Upper lobe of left lung (tissue), 6 donors: ENCODE data around the gene PKD2L1. TPM values are rescaled to one million over a fixed set of nuclear protein-coding genes. Genes with fewer than 3 reads are reported as not detected.

Source experiments
- ATAC-seq, 2 donors: fragments of 200-7000 bp; cut with Tn5 transposase; one replicate each; pipeline ENCODE4 v1.9.1; 2022; ENCODE audit warnings: mild to moderate bottlenecking in 2 of 2, moderate library complexity in 2 of 2; ENCODE audit not compliant: low FRiP score in 2 of 2
- DNase-seq, 2 donors: peaks; one replicate each; pipeline ENCODE4 v3.0.0-alpha.2; 2019 to 2020
- H3K27ac ChIP-seq, 4 donors: fragments of 200-600 bp; sonication (generic); one replicate each; pipeline ENCODE4 v1.5.1; 2016 to 2019
- H3K27me3 ChIP-seq, 4 donors: fragments of 200-600 bp; sonication (generic); one replicate each; pipeline ENCODE4 v1.5.1; 2017 to 2019
- H3K36me3 ChIP-seq, 4 donors: fragments of 200-600 bp; sonication (generic); one replicate each; pipeline ENCODE4 v1.5.1; 2016 to 2019
- H3K4me1 ChIP-seq, 4 donors: fragments of 200-600 bp; sonication (generic); one replicate each; pipeline ENCODE4 v1.5.1; 2018 to 2019
- H3K4me3 ChIP-seq, 4 donors: fragments of 200-600 bp; sonication (generic); one replicate each; pipeline ENCODE4 v1.5.1; 2017 to 2019; ENCODE audit warnings: mild to moderate bottlenecking in 2 of 4, moderate library complexity in 1 of 4
- H3K9me3 ChIP-seq, 4 donors: fragments of 200-600 bp; sonication (generic); one replicate each; pipeline ENCODE4 v1.5.1; 2018 to 2019
- CTCF ChIP-seq, 6 experiments: fragments of 450-650 bp in 4 of 6; fragments of 200-600 bp in 2 of 6; sonication (generic) in 2 of 6; IDR thresholded peaks; one replicate each; pipeline ENCODE4 v1.5.1; 2016 to 2019; ENCODE audit warnings: antibody characterized with exemption in 6 of 6
- EP300 ChIP-seq, 4 donors: sonication (generic); formaldehyde crosslinking; IDR thresholded peaks; one replicate each; pipeline ENCODE4 v1.5.1; 2017; ENCODE audit warnings: antibody characterized with exemption in 4 of 4, control low read depth in 2 of 4
- POLR2A ChIP-seq, 4 donors: fragments of 450-650 bp; IDR thresholded peaks; one replicate each; pipeline ENCODE4 v1.5.1; 2016 to 2017; ENCODE audit warnings: antibody characterized with exemption in 4 of 4, mild to moderate bottlenecking in 2 of 4
- POLR2AphosphoS5 ChIP-seq, 2 donors: sonication (generic); formaldehyde crosslinking; IDR thresholded peaks; one replicate each; pipeline ENCODE4 v1.5.1; 2017; ENCODE audit warnings: antibody characterized with exemption in 2 of 2
- WGBS, 2 donors: methylation state at CpG; one replicate each; pipeline ENCODE4 v1.1.5; 2017 to 2018; 5-methylcytosine and 5-hydroxymethylcytosine counted together
- total RNA-seq, 6 donors: library from RNA; depleted of rRNA in 4 of 6; stranded (reverse); fragments of >200 nt in 4 of 6; gene quantifications; one replicate each; pipeline versions ENCODE4 v1.1.0 to v1.2.1, GENCODE V29; 2016 to 2021
- donor health status: DM: no; HTN: no; CAD: no; lungs with moderate emphysema.
- donor health status: DM: no; HTN: yes; CAD: no; lungs with severe emphysema.

PKD2L1 gene
- total RNA-seq, 6 donors from 2014 or later, result 0.61 to 8.4 (median 2.0) TPM

GRCh38 chr10:100340948-100341847, 11.2 kb upstream of the PKD2L1 start:
- H3K9me3 ChIP-seq, result no peaks in the 10 kb centered on the region
- H3K27me3 ChIP-seq, result no peaks in the 10 kb centered on the region
- H3K4me1 ChIP-seq, result peaks cover 0 to 18% (median 8%) of the 10 kb centered on the region in 4 donors
- H3K4me3 ChIP-seq, result no peak overlapping the region
- H3K36me3 ChIP-seq, result no peaks in the 10 kb centered on the region
- H3K27ac ChIP-seq, result peak overlapping the region in 2 of 4 donors; percentile 35 to 62
- TF ChIP-seq EP300 (IDR thresholded peaks at IDR 0.05) (no peak), CTCF (IDR thresholded peaks at IDR 0.05) (peak in 1 of 6 experiments; percentile 3), POLR2A (IDR thresholded peaks at IDR 0.05) (peak in 1 of 4 donors; percentile 67), POLR2AphosphoS5 (IDR thresholded peaks at IDR 0.05) (peak in 1 of 2 donors; percentile 14)
- ATAC-seq, result peak in 1 of 2 donors; percentile 59
- WGBS, 2 donors, result 73 to 79% methylated on average over 12 of the region's 12 CpGs
- DNase-seq, result peak in 1 of 2 donors; percentile 57

GRCh38 chr10:100339236-100339635, 9.2 kb upstream of the PKD2L1 start:
- H3K9me3 ChIP-seq, result no peaks in the 10 kb centered on the region
- TF ChIP-seq CTCF (IDR thresholded peaks at IDR 0.05), result no peak
- no peak for TF ChIP-seq POLR2AphosphoS5 (IDR thresholded peaks at IDR 0.05)
- no peak for TF ChIP-seq EP300 (IDR thresholded peaks at IDR 0.05)
- no peak for TF ChIP-seq POLR2A (IDR thresholded peaks at IDR 0.05)
- H3K4me1 ChIP-seq, result peaks cover 0 to 10% (median 9%) of the 10 kb centered on the region in 4 donors
- H3K27ac ChIP-seq, result peak overlapping the region in 2 of 4 donors; percentile 3 to 18
- no peak for DNase-seq
- no peaks in the 10 kb centered on the region for H3K36me3 ChIP-seq
- ATAC-seq, result peak in 1 of 2 donors; percentile 31
- no peaks in the 10 kb centered on the region for H3K27me3 ChIP-seq
- H3K4me3 ChIP-seq, result no peak overlapping the region
- 65 to 69% methylated on average over 5 of the region's 5 CpGs for WGBS, 2 donors

GRCh38 chr10:100338434-100339036, 8.5 kb upstream of the PKD2L1 start:
- no peaks in the 10 kb centered on the region for H3K36me3 ChIP-seq
- TF ChIP-seq CTCF (IDR thresholded peaks at IDR 0.05) (peak; percentile 71 to 96 (median 86)), EP300 (IDR thresholded peaks at IDR 0.05) (no peak), POLR2AphosphoS5 (IDR thresholded peaks at IDR 0.05) (no peak), POLR2A (IDR thresholded peaks at IDR 0.05) (no peak)
- ATAC-seq (peak; percentile 83 to 88), DNase-seq (peak in 1 of 2 donors; percentile 77)
- peaks cover 0 to 13% (median 9%) of the 10 kb centered on the region in 4 donors for H3K4me1 ChIP-seq
- H3K27ac ChIP-seq, result peak overlapping the region in 1 of 4 donors; percentile 18
- H3K9me3 ChIP-seq, result no peaks in the 10 kb centered on the region
- WGBS, 2 donors, result 61 to 62% methylated on average over 4 of the region's 4 CpGs
- H3K4me3 ChIP-seq, result no peak overlapping the region
- no peaks in the 10 kb centered on the region for H3K27me3 ChIP-seq

GRCh38 chr10:100334762-100335161, 4.7 kb upstream of the PKD2L1 start:
- ATAC-seq, result peak in 1 of 2 donors; percentile 61
- H3K9me3 ChIP-seq, result no peaks in the 10 kb centered on the region
- peak in 1 of 2 donors; percentile 55 for DNase-seq
- TF ChIP-seq CTCF (IDR thresholded peaks at IDR 0.05) (no peak), EP300 (IDR thresholded peaks at IDR 0.05) (peak in 1 of 4 donors; percentile 82), POLR2AphosphoS5 (IDR thresholded peaks at IDR 0.05) (no peak)
- 74 to 76% methylated on average over 9 of the region's 9 CpGs for WGBS, 2 donors
- H3K27ac ChIP-seq, result peak overlapping the region in 2 of 4 donors; percentile 9 to 39
- no peaks in the 10 kb centered on the region for H3K36me3 ChIP-seq
- H3K4me1 ChIP-seq, result peaks cover 0 to 10% (median 7%) of the 10 kb centered on the region in 4 donors
- no peak overlapping the region for H3K4me3 ChIP-seq
- H3K27me3 ChIP-seq, result no peaks in the 10 kb centered on the region
